Measurements from ENCODE around the gene DDX60.

GRCh38 chr4:168318266-168318895, at the start of gene DDX60:
- TF ChIP-seq CTCF (IDR thresholded peaks at IDR 0.05; ENCODE audit: low read length) (no peak; the same call in 1 of the 2 replicates), EZH2 (IDR thresholded peaks at IDR 0.05; ENCODE audit: borderline replicate concordance, low read length) (no peak)

Measured in OCI-LY1 (cell line).